ENCODE results near the gene PEX16. TPM values are rescaled to one million over a fixed set of nuclear protein-coding genes. Genes with fewer than 3 reads are reported as not detected.
A peak's percentile ranks its signal among the peaks of the same experiment; 100 is the strongest.

Gene PEX16
- total and polyA plus RNA-seq, 2 of the 13 experiments (the other 11 are each of a cell fraction or from before 2014, with no cell fraction given): 12.5 to 21.8 TPM

DNA sequence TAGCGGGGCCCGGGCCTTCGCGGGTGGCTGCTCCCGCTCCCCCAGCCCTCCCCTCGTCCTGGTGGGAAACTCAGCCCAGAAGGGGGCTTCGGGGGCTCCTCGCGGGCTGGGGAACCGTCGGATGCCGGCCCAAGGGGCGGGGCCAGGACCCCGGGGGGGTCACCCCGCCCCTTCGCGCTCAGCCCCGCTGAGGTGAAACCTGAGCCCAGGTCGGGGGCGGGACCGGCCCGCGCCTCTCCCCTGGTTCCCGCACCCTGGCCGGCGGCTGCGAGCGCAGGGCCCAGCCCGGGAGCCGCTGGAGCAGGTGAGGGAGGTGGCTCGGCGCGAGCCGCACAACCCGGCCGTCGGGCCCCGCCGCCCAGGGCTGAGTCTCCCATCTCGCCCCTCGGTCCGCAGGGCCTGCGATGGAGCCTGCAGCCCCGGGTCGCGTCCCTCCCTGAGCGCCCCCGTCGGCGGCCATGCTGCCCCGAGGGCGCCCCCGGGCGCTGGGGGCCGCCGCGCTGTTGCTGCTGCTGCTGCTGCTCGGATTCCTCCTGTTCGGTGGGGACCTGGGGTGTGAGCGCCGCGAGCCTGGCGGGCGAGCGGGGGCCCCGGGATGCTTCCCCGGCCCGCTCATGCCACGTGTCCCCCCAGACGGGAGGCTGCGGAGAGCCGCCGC, 4.9 kb upstream of the PEX16 start, which contains the start of gene LARGE2 (continued):
- TF ChIP-seq ATRX (CRISPR knock-in tag; IDR thresholded peaks at IDR 0.05; ENCODE audit: borderline replicate concordance) (no peak), MED8 (CRISPR knock-in tag; IDR thresholded peaks at IDR 0.05; ENCODE audit: insufficient replicate concordance) (no peak), HOXA5 (CRISPR knock-in tag; IDR thresholded peaks at IDR 0.05) (no peak), SAP130 (CRISPR knock-in tag; IDR thresholded peaks at IDR 0.05; ENCODE audit: low read depth) (peak; percentile 16), YY1 (IDR thresholded peaks at IDR 0.05; ENCODE audit: insufficient read depth, insufficient replicate concordance, low read depth, low read length) (peak; percentile 73), MYNN (CRISPR knock-in tag; IDR thresholded peaks at IDR 0.05; ENCODE audit: low read depth) (no peak), ZNF296 (CRISPR knock-in tag; conservative IDR thresholded peaks at IDR 0.05) (no peak), TGIF2 (CRISPR knock-in tag; IDR thresholded peaks at IDR 0.05) (no peak), ZBTB20 (CRISPR knock-in tag; IDR thresholded peaks at IDR 0.05; ENCODE audit: borderline replicate concordance, low read depth) (no peak), HOXA3 (CRISPR knock-in tag; IDR thresholded peaks at IDR 0.05) (0 out of 2 replicates have a peak, but pooled peaks have one; percentile 11), TEAD3 (CRISPR knock-in tag; optimal IDR thresholded peaks at IDR 0.05; ENCODE audit: borderline replicate concordance) (no peak), MAFG (CRISPR knock-in tag; IDR thresholded peaks at IDR 0.05) (no peak), ETV6 (CRISPR knock-in tag; conservative IDR thresholded peaks at IDR 0.05) (no peak), ZNF777 (CRISPR knock-in tag; IDR thresholded peaks at IDR 0.05) (peak; percentile 98), SCMH1 (CRISPR knock-in tag; IDR thresholded peaks at IDR 0.05; ENCODE audit: borderline replicate concordance) (no peak), KAT2B (IDR thresholded peaks at IDR 0.05; ENCODE audit: borderline replicate concordance, low read depth, low read length) (no peak), ATM (IDR thresholded peaks at IDR 0.05; ENCODE audit: borderline replicate concordance) (no peak)
- TF ChIP-seq, protein P1, sequence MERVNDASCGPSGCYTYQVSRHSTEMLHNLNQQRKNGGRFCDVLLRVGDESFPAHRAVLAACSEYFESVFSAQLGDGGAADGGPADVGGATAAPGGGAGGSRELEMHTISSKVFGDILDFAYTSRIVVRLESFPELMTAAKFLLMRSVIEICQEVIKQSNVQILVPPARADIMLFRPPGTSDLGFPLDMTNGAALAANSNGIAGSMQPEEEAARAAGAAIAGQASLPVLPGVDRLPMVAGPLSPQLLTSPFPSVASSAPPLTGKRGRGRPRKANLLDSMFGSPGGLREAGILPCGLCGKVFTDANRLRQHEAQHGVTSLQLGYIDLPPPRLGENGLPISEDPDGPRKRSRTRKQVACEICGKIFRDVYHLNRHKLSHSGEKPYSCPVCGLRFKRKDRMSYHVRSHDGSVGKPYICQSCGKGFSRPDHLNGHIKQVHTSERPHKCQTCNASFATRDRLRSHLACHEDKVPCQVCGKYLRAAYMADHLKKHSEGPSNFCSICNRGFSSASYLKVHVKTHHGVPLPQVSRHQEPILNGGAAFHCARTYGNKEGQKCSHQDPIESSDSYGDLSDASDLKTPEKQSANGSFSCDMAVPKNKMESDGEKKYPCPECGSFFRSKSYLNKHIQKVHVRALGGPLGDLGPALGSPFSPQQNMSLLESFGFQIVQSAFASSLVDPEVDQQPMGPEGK (CRISPR knock-in tag; IDR thresholded peaks at IDR 0.05): peak; percentile 92
- TF ChIP-seq, protein P2, sequence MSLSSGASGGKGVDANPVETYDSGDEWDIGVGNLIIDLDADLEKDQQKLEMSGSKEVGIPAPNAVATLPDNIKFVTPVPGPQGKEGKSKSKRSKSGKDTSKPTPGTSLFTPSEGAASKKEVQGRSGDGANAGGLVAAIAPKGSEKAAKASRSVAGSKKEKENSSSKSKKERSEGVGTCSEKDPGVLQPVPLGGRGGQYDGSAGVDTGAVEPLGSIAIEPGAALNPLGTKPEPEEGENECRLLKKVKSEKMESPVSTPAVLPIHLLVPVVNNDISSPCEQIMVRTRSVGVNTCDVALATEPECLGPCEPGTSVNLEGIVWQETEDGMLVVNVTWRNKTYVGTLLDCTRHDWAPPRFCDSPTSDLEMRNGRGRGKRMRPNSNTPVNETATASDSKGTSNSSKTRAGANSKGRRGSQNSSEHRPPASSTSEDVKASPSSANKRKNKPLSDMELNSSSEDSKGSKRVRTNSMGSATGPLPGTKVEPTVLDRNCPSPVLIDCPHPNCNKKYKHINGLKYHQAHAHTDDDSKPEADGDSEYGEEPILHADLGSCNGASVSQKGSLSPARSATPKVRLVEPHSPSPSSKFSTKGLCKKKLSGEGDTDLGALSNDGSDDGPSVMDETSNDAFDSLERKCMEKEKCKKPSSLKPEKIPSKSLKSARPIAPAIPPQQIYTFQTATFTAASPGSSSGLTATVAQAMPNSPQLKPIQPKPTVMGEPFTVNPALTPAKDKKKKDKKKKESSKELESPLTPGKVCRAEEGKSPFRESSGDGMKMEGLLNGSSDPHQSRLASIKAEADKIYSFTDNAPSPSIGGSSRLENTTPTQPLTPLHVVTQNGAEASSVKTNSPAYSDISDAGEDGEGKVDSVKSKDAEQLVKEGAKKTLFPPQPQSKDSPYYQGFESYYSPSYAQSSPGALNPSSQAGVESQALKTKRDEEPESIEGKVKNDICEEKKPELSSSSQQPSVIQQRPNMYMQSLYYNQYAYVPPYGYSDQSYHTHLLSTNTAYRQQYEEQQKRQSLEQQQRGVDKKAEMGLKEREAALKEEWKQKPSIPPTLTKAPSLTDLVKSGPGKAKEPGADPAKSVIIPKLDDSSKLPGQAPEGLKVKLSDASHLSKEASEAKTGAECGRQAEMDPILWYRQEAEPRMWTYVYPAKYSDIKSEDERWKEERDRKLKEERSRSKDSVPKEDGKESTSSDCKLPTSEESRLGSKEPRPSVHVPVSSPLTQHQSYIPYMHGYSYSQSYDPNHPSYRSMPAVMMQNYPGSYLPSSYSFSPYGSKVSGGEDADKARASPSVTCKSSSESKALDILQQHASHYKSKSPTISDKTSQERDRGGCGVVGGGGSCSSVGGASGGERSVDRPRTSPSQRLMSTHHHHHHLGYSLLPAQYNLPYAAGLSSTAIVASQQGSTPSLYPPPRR (CRISPR knock-in tag; IDR thresholded peaks at IDR 0.05; ENCODE audit: borderline replicate concordance): peak; percentile 0; the same call in 1 of the 2 replicates
- TF ChIP-seq, protein P3, sequence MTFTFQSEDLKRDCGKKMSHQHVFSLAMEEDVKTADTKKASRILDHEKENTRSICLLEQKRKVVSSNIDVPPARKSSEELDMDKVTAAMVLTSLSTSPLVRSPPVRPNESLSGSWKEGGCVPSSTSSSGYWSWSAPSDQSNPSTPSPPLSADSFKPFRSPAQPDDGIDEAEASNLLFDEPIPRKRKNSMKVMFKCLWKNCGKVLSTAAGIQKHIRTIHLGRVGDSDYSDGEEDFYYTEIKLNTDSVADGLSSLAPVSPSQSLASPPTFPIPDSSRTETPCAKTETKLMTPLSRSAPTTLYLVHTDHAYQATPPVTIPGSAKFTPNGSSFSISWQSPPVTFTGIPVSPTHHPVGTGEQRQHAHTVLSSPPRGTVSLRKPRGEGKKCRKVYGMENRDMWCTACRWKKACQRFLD (CRISPR knock-in tag; IDR thresholded peaks at IDR 0.05; ENCODE audit: borderline replicate concordance): no peak
- TF ChIP-seq, protein P4, sequence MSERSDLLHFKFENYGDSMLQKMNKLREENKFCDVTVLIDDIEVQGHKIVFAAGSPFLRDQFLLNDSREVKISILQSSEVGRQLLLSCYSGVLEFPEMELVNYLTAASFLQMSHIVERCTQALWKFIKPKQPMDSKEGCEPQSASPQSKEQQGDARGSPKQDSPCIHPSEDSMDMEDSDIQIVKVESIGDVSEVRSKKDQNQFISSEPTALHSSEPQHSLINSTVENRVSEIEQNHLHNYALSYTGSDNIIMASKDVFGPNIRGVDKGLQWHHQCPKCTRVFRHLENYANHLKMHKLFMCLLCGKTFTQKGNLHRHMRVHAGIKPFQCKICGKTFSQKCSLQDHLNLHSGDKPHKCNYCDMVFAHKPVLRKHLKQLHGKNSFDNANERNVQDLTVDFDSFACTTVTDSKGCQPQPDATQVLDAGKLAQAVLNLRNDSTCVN (CRISPR knock-in tag; IDR thresholded peaks at IDR 0.05; ENCODE audit: borderline replicate concordance): no peak
